Thoracic aorta (tissue), 2 donors: ENCODE results near the gene PCBP2. TPM values are rescaled to one million over a fixed set of nuclear protein-coding genes. Genes with fewer than 3 reads are reported as not detected.
A peak's percentile ranks its signal among the peaks of the same experiment; 100 is the strongest.
"Not testable (repeated sequence)": the region's sequence is repeated elsewhere in the genome, so short reads cannot be mapped to it uniquely, and the experiment has no call there.

Experiments used
- ATAC-seq: fragments of 150-250 bp; one replicate; pipeline ENCODE4 v1.8.0; 2017; ENCODE audit warnings: low read depth; ENCODE audit not compliant: insufficient number of reproducible peaks, low FRiP score
- DNase-seq: peaks from one replicate; pipeline ENCODE4 v3.0.0-alpha.2; 2020; ENCODE audit warnings: low spot score
- H3K27ac ChIP-seq, 2 donors: fragments of 200-600 bp; sonication (generic); 1 replicate in 1 of 2; 2 replicates in 1 of 2; pipeline ENCODE4 v1.5.1; 2016; ENCODE audit warnings: mild to moderate bottlenecking in 2 of 2, moderate library complexity in 2 of 2
- H3K27me3 ChIP-seq: fragments of 200-600 bp; sonication (generic); replicated peaks from 2 replicates; pipeline ENCODE4 v1.6.0; 2016; ENCODE audit warnings: mild to moderate bottlenecking; ENCODE audit not compliant: insufficient read depth
- H3K36me3 ChIP-seq: fragments of 200-600 bp; sonication (generic); one replicate; pipeline ENCODE4 v1.5.1; 2016
- H3K4me1 ChIP-seq, 2 donors: fragments of 200-600 bp; sonication (generic); 1 replicate in 1 of 2; 2 replicates in 1 of 2; pipeline versions ENCODE4 v1.5.1 to v1.6.0; 2016; ENCODE audit warnings: low read depth in 2 of 2, mild to moderate bottlenecking in 1 of 2; ENCODE audit not compliant: control insufficient read depth in 1 of 2
- H3K4me3 ChIP-seq: fragments of 200-600 bp; sonication (generic); 2 replicates; pipeline ENCODE4 v1.5.1; 2016; ENCODE audit warnings: mild to moderate bottlenecking
- H3K9me3 ChIP-seq: fragments of 200-600 bp; sonication (generic); 2 replicates; pipeline ENCODE4 v1.5.1; 2016
- CTCF ChIP-seq: fragments of 200-600 bp; sonication (generic); IDR thresholded peaks from one replicate; pipeline ENCODE4 v1.5.1; 2019; ENCODE audit warnings: antibody characterized with exemption
- total RNA-seq, 2 donors: library from RNA; depleted of rRNA; stranded (reverse); fragments of >200 nt; gene quantifications; one replicate each; pipeline versions ENCODE4 v1.1.0 to v1.2.3, GENCODE V29; 2016

PCBP2 gene
- total RNA-seq, 2 donors from 2014 or later, result 326 to 466 TPM

GRCh38 chr12:53476769-53477209 is 24.9 kb downstream of the PCBP2 start:
- TF ChIP-seq CTCF, result no peak
- ATAC-seq (no peak), DNase-seq (no peak)
- Histone ChIP-seq H3K4me3 (no peak overlapping the region), H3K27me3 (no peaks in the 10 kb centered on the region), H3K9me3 (no peaks in the 10 kb centered on the region), H3K27ac (peak overlapping the region; percentile 8 to 29), H3K4me1 (peaks cover 13 to 41% of the 10 kb centered on the region in 2 donors), H3K36me3 (peaks cover 80% of the 10 kb centered on the region)

DNA sequence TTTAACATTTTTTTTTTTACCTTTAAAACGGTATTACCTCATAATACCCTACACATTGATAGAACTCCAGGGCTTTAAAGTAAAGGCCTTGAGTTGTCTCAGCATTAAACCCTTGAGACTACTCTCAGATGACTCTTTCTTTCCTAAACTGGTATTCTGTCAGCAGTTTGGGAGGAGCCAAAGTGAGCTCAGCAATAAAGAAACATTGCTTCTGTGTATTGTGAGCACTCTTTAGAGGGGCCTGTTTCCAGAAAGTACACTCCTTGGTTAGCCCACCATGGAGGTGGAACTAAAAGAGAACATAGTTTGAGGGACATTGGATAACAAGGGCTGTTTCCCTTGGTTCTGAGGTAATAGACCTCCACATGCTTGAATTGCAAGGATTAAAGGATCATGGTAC is 27.0 kb downstream of the PCBP2 start:
- no peak for DNase-seq
- no peak for TF ChIP-seq CTCF
- ATAC-seq, result no peak
- peaks cover 7 to 27% of the 10 kb centered on the region in 2 donors for H3K4me1 ChIP-seq
- H3K4me3 ChIP-seq, result no peak overlapping the region
- H3K9me3 ChIP-seq, result no peaks in the 10 kb centered on the region
- peak overlapping the region; percentile 18 to 23 for H3K27ac ChIP-seq
- peaks cover 88% of the 10 kb centered on the region for H3K36me3 ChIP-seq
- H3K27me3 ChIP-seq, result no peaks in the 10 kb centered on the region

- H3K4me1 ChIP-seq, result peaks cover 5 to 22% of the 10 kb centered on the region in 2 donors
- H3K9me3 ChIP-seq, result no peaks in the 10 kb centered on the region
- no peak overlapping the region for H3K4me3 ChIP-seq
- H3K27ac ChIP-seq, result peak overlapping the region in 1 of 2 donors; percentile 23
- ATAC-seq (no peak), DNase-seq (no peak)
- peaks cover 88% of the 10 kb centered on the region for H3K36me3 ChIP-seq
- H3K27me3 ChIP-seq, result no peaks in the 10 kb centered on the region
- no peak for TF ChIP-seq CTCF
Observed at GRCh38 chr12:53479331-53479730, 27.4 kb downstream of the PCBP2 start.

- Histone ChIP-seq H3K27me3 (no peaks in the 10 kb centered on the region), H3K4me3 (no peak overlapping the region), H3K27ac (peak overlapping the region in 1 of 2 donors; percentile 23), H3K9me3 (no peaks in the 10 kb centered on the region), H3K4me1 (peaks cover 0 to 12% of the 10 kb centered on the region in 2 donors), H3K36me3 (peaks cover 83% of the 10 kb centered on the region)
- DNase-seq, result no peak
- no peak for ATAC-seq
- TF ChIP-seq CTCF, result no peak
Observed at GRCh38 chr12:53480491-53481442, 28.9 kb downstream of the PCBP2 start.

DNA sequence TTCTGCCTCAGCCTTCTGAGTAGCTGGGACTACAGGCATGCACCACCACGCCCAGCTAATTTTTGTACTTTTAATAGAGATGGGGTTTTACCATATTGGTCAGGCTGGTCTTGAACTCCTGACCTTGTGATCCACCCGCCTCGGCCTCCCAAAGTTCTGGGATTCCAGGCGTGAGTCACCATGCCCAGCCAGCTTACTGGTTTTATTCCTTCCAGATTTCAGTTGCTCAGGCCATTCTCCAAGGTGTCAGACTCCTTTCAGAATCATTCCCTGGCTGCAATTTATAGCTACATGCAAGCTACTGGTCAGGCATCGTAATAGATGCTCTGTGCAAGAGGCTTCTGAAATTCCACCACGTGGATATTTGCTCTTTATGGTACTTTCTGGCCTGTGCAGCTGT is 29.6 kb downstream of the PCBP2 start:
- peak overlapping the region in 1 of 2 donors; percentile 23 for H3K27ac ChIP-seq

More for the DNA sequence above, 29.6 kb downstream of the PCBP2 start:
- not testable (repeated sequence) for H3K9me3 ChIP-seq, H3K27me3 ChIP-seq, DNase-seq, H3K4me3 ChIP-seq, ATAC-seq
- H3K4me1 ChIP-seq, result peaks cover 0 to 12% of the 10 kb centered on the region in 2 donors
- peaks cover 83% of the 10 kb centered on the region for H3K36me3 ChIP-seq
